Posterior vena cava (tissue), 2 donors: ENCODE results near the gene IFNA5. TPM values are rescaled to one million over a fixed set of nuclear protein-coding genes. Genes with fewer than 3 reads are reported as not detected.

ENCODE experiments used
- DNase-seq: peaks from one replicate; pipeline ENCODE4 v3.0.0-alpha.2; 2020; ENCODE audit warnings: low spot score
- intact Hi-C, 2 donors: fragments of 100-400 bp; cut with DNase I; formaldehyde crosslinking; loops; one replicate each; pipeline versions ENCODE4 v1.14.1 to v1.14.2; 2022 to 2023
- total RNA-seq, 2 donors: library from RNA; stranded (reverse); fragmentation: NEBNext Ultra II Directional; extraction: Animal tissue kit (Norgen Biotek cat#: 25700); gene quantifications; one replicate each; pipeline ENCODE4 v1.2.1, GENCODE V29; 2021
- donor health status: DM: yes; HTN: yes; CAD: no.
- donor health status: DM: yes; HTN: yes; CAD: no.

The IFNA5 gene
- total RNA-seq, 2 donors from 2014 or later: not detected

DNA sequence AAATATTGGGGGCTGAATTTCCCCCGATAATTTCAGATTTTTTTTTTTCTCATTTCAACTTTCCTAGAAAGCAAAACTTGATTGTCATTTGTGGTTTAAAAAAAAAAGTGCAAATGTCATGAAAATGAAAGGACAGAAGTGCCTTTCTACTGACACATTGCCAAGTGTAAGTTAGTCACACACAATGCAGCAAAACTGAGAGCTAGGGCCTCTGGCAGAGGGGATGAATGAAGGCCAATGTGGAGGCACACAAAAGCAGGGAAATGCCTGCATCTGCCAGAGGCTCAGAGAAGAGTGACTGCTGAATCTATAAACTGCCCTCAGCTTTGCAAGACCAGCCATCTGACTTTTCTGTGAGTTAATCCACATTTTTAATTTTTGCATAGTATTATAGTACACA lies 6.8 kb upstream of the IFNA5 start:
- intact Hi-C loops: no loop called here
- no peak for DNase-seq

DNA sequence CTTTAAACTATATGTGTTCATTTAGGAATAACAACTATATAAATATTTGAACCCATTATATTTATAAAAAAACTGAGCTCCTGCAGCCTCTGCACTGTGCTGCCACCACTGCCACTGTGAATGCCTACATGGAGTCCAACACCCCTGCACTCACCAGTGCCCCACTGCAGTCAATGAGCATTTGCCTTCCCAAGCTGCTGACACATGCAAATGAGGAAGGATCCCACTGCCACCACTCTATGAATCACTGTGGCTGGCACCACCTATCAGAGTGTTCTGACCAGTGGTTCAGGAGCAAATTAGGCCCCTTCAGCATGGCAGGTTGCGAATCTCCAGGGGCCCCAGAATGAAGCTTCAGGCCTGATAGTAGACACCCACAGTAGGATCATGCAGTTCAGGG lies 9.1 kb downstream of the IFNA5 start:
- no peak for DNase-seq
- intact Hi-C loops: no loop called here

DNA sequence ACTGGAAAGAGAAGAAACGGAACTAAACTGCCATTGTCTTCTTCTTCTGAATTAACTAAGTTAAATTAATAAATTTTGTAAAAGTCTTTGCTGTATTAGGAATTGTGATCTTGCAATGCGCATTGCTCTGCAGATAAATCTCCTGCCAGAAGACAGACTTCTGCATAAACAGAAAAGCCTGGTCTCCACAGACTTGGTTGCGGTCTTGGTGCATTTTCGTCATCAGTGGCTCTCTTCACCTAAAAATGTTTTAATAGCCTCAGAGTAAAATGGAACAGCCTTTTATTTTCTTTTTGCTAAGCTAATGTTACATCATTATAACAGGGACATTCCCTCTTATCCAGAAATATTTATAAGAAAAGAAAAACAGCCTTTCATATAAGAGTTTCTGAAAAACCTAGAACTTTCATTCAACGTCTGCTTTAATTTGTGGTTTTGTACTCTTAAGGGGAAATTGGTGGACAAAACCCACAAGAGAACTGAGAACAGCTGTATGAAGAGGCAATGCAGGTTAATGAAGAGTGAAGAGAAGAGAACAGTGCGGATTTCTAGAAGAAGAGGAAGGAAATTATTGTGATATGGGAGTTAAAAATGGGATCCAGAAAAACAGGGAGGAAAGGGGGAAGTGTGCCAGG lies 10.1 kb downstream of the IFNA5 start:
- intact Hi-C loops: no loop called here
- no peak for DNase-seq

DNA sequence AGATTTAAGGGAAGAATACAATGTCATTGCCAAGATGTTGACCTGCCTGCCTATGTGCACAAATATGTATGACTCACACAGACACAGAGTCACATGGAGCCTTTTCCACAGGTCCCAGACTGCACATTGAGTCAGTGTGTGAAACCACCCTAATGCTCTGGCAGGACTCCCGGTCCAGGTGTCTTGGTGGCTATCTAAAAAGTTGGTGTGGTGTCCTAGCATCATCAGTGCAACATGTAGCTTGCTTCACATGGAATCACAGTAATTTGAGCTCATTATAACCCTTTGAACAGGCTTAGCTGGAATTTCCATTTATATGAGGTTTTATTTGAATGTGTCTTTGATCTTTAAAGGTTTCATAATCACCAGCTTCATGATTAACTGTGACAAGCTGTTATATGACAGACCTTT lies 10.7 kb downstream of the IFNA5 start:
- intact Hi-C loops: no loop called here
- DNase-seq: no peak

DNA sequence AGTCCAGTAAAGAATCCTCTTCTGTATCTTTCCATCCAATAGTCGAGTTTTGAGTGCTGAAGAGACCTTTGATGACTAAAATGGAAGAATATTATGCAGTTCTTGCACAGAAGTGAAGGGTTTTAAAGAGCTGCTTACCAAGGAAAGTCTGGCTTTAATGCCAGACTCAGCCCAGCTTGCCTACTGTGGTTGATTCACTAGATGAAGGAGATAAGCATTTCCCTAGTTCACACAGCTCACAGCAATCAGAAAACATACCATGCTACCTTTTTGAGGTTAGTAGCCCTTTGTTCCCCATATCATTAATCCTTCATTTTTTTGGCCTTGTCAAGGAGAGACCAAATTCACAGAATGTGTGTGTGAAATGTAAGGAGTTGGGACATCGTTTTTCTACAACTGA lies 15.3 kb downstream of the IFNA5 start:
- intact Hi-C loops: no loop called here
- no peak for DNase-seq

DNA sequence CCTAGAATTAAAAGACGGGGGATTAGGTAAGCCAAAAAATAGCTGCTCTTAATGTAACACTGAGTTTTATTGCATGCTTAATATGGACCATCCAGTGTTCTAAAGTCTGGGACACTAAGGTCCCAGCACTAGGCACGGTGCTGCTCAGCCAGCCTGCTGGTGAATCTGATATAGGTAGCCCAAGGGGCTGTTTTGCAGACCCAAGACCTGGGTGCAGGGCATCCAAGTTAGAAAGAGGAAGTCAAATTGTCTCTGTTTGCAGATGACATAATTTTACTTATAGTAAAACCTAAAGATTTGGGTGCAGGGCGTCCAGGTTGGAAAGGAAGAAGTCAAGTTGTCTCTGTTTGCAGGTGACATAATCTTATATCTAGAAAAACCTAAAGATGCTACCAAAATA lies 17.8 kb downstream of the IFNA5 start:
- intact Hi-C loops: no loop called here
- no peak for DNase-seq

DNA sequence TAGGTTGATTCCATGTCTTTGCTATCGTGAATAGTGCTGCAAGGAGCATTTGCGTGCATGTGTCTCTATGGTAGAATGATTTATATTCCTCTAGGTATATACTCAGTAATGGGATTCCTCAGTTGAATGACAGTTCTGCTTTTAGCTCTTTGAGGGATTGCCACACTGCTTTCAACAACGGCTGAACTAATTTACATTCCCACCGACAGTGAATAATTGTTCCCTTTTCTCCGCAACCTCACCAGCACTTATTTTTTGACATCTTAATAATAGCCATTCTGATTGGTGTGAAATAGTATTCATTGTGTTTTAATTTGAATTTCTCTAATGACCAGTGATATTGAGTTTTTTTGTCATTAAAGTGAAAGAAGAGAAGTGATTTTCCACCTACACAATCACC lies 18.5 kb downstream of the IFNA5 start:
- no peak for DNase-seq
- intact Hi-C loops: no loop called here

DNA sequence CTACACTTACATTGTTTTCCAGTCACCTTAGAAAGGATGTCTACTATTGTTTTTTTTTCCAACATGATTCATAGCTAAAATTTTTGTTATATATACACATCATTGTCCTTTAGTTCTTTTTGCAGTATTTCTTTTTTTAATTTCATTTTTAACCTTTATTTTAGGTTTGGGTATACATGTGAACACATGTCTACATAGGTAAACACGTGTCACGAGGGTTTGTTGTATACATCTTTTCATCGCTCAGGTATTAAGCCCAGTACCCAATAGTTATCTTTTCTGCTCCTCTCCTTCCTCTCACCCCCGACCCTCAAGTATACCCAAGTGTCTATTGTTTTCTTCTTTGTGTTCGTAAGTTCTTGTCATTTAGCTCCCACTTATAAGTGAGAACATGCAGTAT lies 19.0 kb downstream of the IFNA5 start:
- no peak for DNase-seq
- intact Hi-C loops: no loop called here

DNA sequence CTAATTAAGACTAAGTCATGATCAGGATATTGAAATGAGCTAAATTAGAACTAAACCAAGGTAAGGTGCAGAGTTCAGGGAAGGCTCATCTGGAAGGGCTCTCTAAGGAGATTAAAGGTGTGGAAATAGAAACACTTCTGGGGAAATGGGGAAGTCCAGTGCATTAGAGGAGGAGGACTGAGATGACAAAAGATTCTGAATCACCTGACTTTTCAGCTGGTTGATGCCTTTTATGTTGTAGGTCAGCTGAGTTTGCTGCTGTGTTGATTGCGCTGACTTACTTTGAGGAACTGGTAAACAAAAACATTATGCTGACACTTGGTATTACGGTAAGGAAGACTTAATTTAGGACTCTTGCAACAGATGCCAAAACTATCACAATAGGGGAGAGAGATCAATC lies 23.8 kb downstream of the IFNA5 start:
- no peak for DNase-seq
- intact Hi-C loops: no loop called here

DNA sequence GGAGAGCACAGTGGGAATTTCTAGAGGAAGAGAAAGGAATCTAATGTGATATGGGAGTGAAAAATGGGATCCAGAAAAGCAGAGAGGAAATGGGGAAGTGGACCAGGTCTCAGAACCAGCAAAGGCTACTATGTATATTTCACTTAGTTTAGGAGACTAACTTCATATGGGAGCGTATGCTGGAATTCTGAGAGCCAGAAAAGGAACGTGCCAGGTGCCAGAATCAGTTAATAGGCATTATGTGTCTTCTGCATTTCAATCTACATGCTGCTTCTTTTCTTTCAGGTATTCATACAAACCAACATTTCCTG lies 36.8 kb downstream of the IFNA5 start:
- DNase-seq: no peak
- intact Hi-C loops: no loop called here

DNA sequence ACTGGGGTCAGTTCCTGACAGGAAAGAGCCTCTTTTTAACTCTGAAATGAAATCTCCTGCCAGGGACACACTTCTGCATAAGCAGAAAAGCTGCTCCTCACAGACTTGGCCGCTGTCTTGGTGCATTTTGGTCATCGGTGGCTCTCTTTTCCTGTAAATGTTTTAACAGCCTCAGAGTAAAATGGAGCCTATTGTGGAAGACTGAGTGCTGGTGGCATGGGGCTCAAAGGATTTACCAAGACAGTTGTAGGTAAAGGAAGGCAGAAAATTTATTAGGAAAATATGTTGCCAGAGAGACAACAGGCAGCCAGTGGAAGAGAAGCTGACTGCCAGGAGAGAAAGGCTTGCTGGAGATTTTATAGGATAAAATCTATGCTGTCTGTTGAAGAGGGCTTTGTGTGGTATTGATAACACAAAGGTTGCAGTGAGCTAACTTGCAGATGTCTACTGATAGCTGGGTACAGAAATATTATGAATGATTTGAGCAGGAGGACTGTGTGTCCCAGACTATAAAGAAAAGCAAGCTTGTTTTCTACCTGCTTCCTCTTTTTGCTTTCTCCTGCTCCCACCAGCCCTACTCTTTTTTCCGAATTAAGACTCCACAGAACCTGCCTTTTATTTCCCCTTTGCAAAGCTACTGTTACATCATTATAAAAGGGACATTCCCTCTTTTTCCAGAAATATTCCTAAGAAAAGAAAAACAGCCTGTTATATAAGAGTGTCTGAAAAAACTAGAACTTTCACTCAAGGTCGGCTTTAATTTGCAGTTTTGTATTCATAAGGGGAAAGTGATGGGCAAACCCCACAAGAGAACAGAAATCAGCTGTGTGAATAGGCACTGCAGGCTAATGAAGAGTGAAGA lies 37.4 kb downstream of the IFNA5 start:
- intact Hi-C loops: no loop called here
- DNase-seq: no peak

DNA sequence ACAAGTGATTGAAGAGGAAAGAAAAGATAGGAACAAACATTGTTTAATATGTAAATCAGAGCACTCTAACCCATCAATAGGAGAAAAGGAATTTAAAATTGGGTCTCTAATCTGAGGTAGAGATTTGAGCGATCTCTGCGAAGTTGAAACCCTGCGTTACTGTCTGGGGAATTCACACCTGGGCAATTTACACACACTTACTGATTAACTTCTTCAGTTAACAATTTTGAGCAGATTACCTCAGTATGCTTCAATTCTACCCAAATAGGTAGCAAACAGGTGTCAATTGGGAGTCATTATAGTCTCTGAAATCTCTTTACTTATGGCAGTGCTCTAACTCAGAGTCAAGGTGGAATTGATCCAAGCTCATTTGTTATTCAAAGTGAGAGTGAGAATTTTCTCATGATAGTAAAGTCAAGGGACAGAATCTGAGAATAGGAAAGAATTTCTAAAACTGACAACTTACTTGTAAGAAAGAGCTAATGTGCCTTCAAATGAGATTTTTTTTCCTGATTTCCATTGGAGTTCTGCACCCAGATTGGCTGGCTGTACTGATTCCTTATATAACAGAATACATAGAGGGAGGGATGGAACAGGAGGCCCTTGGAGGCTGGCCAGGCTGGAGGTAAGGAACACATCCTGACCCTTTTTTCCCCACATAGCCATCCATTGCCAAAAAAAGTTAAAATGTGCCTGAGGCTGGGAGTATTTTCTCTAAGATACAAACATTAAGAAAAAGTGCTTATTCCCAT lies 38.2 kb downstream of the IFNA5 start:
- no peak for DNase-seq
- intact Hi-C loops: no loop called here

DNA sequence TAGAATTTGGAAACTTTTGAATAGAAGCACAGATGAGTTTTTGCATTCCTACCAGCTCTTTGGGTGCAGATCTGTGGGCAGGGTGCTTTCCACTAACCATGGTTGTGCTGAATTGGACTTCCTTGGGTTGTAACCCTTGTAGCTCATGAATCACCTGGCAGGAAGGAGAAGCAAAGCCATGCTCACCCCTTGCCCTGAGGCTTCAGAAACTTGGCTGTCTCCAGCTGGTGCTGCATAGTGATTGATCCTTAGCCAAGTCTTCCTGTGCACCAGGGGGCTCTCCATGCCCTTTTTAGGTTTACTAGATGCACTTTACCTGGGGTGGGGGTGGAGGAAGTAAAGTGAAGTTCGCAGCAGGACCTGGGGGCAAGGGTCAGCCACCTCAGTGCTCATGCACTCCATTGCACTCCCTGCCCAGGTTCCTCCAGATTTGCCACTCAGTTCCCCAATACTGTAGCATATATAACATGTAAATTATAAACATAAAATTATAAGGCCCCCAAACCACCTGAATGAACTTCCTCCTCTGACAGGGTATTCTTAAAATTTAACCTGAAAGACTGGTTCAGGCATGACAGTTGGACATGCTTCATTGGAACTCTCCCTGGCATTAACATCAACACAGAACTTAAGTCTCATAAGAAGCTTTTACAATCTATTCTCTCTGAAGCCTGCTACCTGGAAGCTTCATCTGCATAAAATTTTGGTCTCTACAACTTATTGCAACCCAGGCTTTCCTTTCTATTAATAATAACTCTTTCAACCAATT lies 39.5 kb downstream of the IFNA5 start:
- DNase-seq: no peak
- intact Hi-C loops: no loop called here

DNA sequence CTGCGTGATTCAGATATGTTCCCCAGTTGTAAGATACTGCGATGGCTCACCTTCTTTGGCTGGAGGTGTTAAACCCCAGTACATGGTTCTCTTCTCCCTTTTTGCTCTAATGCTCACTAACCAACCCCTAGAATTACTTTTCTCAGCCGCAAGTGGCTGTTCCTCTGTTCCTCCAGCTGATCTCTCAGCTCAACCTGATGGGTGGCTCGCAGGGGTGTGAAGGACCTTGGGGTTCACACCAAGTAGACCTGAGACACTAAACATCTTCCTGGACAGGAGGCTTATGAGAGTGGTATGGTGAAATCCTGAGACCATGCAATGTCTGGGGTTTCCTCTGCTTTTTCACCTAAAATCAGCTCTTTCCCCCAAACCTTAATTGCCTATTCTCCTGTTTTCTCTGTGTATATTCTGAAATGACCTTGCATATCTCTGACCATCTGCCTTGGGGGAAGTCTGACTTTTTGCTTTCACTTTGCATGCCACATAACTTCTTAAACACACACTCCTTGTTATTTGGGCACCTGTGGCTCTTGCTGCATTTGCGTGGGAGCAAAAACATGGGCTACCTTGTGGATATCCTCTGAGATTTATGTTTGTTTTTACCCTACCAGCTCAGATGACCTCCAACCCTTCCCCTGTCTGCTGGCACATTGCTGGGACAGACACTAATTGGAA lies 49.4 kb downstream of the IFNA5 start:
- intact Hi-C loops: no loop called here
- no peak for DNase-seq

Other genes with a start within 250 kb of the IFNA5 start
- not detected for gene IFNB1, start 227.4 kb downstream of the IFNA5 start, total RNA-seq
- gene IFNW1, start 163.5 kb downstream of the IFNA5 start, total RNA-seq: not detected
- not detected for gene IFNA21, start 138.7 kb downstream of the IFNA5 start, total RNA-seq
- gene IFNA4, start 117.7 kb downstream of the IFNA5 start, total RNA-seq: not detected
- not detected for gene IFNA7, start 103.1 kb downstream of the IFNA5 start, total RNA-seq
- not detected for gene IFNA10, start 98.2 kb downstream of the IFNA5 start, total RNA-seq
- not detected for gene IFNA16, start 88.0 kb downstream of the IFNA5 start, total RNA-seq
- gene IFNA17, start 77.1 kb downstream of the IFNA5 start, total RNA-seq: not detected
- not detected for gene IFNA14, start 65.3 kb downstream of the IFNA5 start, total RNA-seq
- gene KLHL9, start 30.1 kb upstream of the IFNA5 start, total RNA-seq: 10 to 100 TPM; 21.9 to 24.2 TPM
- gene IFNA6, start 45.6 kb upstream of the IFNA5 start, total RNA-seq: not detected
- gene IFNA13, start 62.7 kb upstream of the IFNA5 start, total RNA-seq: not detected
- gene IFNA2, start 80.1 kb upstream of the IFNA5 start, total RNA-seq: not detected
- not detected for gene IFNA8, start 103.8 kb upstream of the IFNA5 start, total RNA-seq
- gene IFNA1, start 135.1 kb upstream of the IFNA5 start, total RNA-seq: not detected
- gene IFNE, start 177.0 kb upstream of the IFNA5 start, total RNA-seq: not detected